Superior temporal gyrus (tissue), 1 donor: Measurements from ENCODE around the gene MAF.

Experiments used
- DNase-seq: peaks from one replicate; pipeline ENCODE4 v3.0.0-alpha.2; 2016; ENCODE audit errors: extremely low spot score

Gene MAF

DNA sequence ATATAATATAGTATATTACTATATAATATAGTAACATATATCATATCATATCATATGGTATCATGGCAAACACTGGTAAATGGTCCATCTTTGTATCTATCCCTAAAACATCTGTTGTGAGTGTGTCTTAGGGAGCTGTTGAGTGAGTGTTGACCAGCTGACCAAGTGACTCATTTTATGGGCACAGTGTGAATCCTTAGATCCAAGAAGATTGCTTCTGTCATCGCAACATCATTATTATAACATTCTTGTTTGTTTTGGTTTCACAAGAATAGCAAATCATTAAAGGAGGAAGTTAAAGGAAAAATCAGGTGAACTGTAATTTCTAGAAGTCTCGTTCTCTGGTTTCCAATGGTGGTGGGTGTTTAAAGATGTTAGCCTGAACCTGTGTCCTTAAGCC is 11.7 kb upstream of the MAF start:
- no peak for DNase-seq

DNA sequence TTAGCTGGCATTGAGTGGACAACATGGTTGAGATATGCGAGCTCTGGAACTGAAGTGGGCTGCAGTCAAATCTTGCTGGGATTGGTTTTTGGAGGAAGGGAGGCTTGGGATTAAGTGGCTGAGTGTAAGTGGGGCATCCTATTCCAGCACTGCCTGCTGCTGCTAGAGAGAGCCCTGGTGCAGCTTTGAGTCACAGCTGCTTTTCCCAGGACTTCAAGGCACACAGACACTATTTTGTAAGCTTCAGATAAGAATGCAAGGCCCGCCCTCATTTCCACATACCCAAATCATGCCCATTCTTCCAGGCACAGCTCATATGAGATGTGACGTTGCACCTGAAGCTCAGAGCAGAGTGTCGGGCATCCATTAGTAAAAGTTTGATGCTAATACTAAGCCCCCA is 10.2 kb upstream of the MAF start:
- no peak for DNase-seq

DNA sequence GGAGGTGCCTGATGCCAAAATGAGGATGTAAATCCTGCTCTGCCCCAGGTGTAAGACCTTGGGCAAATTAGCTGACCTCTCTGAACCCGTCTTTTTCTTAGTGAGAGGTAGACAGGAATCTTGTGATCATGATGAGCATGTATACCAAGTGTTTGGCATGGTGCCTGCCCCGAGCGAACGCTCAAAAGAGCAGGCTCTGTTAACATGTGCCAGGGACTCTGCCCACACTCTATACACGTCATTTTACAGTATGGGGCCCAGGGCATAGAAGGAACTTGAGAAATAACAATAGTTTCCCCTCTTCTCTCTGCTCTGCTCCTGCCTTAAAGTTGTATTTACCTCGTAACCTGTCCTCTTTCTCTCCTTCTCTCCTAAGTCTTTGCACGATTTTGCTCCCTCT is 9.3 kb upstream of the MAF start:
- no peak for DNase-seq

DNA sequence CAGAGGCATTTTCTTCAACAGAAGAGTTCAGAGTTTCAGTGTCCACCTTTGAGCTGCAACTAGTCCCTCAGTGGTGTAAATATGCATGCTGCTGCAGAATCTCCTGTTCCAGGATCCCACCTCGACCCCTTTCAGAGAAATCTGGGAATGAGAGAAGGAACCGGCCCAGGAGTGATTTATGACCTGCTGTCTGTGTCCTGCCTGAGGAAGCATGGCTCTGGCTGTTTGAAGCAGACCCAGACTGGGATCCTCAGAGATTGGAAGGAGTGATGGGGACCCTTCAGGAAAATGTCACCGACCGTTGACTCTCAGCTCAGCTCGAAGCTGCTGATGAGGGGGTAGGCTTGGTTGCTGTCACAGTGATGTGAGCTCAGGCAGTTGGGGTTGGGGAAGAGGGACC is 8.4 kb upstream of the MAF start:
- DNase-seq: no peak

DNA sequence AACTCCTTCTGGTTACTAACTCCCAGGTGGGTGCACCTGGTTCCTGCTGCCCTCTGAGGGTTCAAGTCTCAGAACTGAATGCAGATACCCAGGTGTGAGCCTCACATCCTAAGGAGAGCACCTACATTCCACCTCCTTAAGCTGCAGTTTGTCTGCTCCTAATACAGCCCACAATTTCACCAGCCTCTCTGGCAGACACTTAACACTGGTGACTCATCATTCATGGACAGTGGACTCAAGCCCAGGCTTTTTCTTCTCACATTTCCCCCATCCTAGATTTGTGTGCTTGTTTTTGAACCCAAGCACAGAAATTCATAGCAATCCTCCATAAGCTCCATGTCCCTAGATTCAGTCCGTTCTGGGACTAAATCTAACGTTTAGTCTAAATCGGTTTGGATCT is 7.0 kb upstream of the MAF start:
- DNase-seq: peak; percentile 60

DNA sequence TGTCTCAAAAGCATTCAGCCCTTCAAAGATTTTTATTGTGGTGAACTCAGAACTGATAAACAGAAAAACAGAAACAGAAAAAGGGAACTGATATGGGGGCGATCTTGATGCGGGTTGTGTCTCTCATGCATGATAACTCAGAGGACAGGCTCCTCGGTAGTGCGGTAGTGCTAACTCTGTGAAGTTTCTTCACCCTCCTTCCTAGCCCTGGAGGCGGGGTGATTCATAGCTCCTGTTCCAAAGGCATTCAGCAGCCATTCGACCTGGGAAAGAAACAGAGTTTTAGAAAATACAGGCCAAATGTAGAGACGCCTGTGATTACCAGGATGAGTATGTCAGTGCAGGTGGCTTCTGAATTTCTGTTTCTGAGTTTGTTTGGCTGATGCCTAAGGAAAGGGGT is 5.5 kb upstream of the MAF start:
- DNase-seq: peak; percentile 57

DNA sequence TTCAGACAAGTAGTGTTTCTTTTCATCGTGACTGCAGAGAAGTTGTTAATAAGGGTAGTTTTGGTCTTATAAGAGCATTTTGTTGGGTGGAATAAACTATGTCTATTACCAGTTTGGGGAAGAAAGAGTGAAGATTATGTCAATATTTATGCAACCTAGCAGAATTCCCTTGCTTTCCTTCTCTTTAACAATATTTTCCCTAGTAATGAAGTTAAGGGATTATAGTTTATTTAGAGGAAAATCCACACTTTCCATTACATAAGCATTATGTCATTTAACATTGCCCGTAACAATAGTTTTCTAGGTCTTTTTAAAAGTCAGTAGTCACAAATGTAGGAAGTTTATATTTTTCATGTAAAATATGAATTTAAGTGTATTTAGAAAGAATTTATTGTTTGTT is 2.5 kb upstream of the MAF start:
- peak; percentile 33 for DNase-seq

DNA sequence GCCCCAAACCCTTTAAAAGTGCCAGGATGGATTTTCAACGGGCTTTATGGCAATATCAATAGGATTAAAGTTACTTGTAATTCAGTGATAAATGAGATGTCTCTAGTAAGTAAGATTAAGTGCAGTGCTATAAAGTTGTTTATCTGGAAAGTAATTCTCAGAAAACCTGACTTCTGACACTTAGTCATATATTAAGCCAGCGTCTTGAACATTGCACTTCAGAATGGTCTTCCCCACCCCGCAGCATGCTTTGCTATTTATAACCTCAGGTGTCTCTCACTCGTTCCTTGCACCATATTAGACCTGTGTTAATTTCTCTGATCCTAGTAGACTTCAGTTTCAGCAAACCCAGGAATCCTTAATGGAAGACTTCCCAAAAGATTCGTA is 2.1 kb upstream of the MAF start:
- no peak for DNase-seq

DNA sequence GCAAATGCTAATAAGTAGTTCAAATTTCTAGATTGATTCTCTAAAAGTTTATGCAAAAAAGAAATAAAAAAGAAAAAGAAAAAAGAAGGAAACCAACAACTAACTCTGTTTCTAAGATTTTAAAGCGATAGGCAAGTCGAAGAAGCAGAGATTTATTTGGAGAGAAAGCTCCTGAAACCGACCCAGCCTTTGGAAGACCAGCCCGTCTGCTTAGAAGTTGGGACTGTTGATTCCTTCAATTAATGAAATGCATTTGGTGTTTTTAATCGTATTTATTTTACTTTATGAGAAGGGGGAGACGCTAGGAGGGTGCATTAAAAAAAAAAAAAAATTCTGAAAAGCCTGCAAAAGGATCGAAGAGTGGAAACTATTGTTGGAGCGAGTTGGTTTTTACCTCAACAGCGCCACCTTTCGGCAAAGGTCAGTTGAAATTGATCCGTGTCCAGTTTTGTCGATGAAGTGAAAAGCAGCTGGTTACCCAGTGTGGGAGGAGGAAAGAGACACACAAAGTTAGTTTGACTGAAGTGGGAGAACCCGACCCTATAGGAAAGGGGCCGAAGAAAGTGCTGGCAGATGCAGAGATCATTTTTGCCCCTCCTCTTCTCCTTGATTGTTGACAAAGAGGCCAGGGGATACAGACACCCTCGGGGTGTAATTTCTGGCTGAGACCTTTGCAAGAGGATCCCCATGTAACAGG is 1.5 kb upstream of the MAF start:
- DNase-seq: peak; percentile 96

DNA sequence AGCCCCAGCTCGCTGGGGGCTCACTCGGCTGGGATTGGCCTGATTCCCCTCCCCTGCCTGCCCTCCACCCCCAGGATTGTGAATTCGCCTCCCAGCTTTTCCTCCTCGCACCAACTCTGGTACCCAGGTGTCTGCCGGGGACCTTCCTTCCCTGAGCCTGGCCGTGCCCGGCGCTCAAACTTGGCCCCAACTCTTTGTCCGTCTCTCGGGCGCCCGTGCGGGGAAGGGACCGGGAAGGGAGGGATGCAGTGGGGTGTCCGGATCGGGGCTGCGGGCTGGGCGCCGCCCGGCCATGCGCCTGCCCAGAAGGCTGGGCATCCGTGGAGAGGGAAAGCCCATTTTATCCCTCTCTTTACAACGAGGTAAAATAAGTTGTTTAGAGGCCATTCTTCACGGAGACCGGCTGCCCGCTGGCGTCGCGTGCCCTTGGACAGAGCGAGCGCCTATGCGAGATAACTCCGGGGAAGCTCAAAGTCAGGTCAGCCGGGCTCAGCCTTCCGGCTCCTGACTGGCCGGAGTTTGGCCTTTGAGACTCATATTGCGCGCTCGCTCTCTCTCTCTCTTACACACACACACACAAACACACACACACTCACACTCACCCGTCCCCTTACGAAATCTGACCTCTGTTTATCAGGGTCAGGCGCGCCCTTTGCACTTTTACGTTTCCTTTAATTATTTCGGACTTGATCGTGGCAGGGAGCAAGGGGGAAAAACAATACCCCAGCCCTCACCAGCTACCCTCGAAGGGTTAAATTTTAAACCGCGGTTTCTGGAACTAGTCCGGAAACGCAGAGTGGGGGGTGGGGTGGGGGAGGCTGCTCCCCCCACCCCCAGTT is 774 bp upstream of the MAF start:
- peak; percentile 16 for DNase-seq

DNA sequence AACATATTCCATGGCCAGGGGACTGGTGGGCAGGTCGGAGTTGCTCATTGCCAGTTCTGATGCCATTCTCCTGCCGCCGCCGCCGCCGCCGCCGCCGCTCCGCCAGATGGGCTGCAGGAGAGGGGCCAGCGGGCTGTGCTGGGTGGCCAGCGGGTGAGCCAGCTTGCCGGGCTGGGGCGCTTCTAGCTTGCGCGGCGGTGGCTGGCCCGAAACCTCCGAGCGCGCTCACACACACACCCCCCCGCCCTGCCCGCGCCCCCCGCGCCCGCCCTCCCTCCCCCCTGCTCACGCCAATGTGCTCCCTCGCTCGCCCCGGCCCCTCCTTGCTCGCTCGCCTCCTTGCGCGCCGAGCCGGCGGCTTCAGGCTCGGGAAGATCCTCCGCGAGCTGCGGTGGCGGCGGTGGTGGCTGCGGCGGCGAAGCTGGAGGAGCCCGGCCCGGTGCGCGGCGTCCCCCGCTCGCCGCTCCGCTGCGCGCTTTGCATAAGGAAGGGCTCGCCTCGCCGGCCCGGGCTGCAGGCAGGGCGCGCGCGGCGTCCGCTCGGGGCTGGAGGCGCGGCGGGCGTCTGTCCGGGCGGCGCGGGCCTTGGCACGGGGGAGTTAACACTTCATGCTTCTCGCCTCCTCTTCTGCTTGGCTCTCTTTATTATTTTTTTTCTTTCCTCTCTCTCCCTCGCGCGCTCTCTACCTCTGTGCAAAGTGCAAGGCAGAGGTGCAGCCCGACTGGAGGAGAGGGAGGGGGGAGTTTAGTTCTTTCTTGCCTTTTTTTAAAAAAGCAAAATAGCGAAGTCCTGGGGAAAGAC is 500 bp downstream of the MAF start:
- peak; percentile 22 for DNase-seq

DNA sequence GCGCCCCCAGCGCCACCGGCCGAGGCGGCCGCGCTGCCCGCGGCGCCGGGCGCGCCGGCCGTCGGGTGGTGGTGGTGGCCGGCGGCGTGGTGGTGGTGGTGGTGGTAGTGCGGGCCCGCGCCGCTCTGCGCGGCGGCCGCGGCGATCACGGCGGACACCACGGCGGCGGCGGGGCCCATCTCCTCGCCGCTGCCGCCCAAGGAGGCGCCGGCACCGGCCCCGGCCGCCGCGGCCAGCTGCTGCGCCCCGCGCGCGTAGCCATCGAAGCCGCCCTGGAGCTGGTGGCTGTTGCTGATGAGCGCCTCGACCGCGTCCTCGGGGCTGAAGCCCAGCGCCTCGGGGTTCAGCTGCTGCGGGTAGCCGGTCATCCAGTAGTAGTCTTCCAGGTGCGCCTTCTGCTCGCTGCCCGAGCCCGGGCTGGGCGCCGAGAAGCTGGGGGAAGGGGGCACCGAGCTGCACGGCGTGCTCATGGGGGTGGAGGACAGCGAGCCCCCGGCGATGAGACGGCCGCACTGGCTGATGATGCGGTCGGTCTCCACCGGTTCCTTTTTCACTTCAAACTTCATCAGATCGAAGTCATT is 1.2 kb downstream of the MAF start:
- no peak for DNase-seq

DNA sequence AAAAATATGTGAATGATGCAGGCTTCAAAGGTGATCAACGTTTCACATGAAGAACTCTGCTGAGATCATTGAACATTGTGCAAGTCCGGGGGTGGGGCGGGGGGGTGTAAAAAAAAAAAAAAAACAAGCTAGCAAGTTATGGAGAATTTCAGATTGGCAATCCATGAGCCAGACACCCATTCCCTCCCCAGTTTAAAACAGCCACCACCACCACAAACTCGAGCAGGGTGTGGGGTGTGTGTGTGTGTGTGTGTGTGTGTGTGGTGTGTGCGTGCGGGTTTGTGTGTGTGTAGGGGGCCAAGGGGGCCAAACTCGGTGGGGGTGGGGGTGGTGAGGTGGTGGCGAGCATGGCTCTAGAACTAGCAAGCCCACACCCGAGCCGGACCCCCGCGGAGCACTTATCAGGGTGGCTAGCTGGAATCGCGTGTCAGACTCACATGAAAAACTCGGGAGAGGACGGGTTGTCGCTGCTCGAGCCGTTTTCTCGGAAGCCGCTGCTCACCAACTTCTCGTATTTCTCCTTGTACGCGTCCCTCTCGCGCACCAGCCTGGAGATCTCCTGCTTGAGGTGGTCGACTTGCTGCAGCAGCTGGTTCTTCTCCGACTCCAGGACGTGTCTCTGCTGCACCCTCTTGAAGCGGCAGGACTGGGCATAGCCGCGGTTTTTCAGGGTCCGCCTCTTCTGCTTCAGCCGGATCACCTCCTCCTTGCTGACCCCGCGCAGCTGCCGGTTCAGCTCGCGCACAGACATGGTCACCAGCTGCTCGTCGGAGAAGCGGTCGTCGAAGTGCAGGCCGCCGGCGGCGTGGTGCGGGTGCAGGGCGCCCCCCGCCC is 2.0 kb downstream of the MAF start:
- peak; percentile 32 for DNase-seq

DNA sequence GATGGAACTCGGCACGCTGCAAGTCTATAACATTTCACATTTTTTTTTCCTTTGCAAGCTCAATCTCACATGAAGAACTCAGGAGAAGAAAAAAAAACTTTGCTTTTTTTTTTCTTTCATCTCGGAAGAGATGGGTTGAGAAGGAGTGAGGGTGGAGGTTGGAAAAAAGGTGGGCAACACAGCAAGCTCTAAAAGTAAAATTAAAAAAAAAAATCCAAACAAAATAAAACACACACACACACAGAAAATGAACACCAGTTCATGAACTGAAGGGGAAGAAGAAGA is 2.5 kb downstream of the MAF start:
- no peak for DNase-seq

DNA sequence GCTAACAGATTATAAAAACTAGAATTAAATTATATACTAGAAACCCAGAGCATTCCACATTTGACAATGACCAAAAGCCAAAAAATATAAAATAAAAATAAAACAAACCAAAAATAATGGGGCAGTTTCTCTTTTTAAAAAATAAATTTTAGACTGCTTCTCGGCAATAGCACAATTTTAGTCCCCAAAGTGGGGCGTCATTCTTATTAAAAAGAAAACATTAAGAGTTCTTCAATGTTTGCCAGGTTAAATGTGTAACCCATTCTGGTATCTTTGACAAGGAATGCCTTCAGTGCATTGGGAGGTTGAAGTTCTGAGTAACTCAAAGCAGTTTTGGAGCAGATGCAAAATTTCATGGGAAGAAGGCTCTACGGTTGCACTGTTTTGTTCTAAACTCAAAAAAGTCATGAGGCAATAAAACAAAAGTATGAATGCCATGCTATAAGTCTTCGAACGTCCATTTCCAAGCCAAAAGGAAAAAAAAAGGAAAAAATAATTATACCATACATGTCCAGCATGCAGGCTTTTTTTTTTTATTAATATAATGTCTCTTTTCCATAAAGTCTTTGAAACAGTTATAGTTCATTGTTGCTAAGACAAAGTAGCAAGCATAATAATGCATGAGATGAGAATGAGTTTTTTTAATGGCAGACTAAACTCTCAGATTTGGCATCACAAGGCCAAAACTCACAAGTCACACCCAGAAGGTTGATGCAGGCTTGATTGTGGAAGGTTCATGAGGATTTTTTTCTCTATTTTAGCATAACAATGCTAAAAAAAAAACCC is 3.1 kb downstream of the MAF start:
- DNase-seq: peak; percentile 37

DNA sequence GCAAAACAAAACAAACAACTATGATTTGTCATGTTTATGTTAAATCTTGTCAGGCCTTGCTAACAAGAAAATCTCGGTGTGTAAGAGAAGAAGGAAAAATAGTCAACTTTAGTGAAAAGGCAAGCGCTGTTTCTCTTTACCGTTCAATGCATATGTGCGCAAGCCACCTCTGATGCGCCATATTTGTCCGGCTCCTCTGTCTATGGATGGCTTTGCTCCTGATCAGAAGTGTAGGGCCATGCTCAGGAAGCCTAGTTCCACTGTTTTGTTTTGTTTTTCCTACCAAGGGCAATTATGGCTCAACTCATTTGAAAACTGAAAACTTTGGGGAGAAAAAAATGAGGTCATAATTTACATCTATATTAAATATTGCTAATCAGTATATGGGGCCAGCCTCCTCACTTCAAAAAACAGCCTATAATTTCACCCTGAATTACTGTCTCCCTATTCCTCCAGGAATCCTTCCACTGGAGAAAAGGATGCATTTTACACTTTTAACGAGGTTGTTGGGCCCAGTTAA is 4.5 kb downstream of the MAF start:
- peak; percentile 38 for DNase-seq

DNA sequence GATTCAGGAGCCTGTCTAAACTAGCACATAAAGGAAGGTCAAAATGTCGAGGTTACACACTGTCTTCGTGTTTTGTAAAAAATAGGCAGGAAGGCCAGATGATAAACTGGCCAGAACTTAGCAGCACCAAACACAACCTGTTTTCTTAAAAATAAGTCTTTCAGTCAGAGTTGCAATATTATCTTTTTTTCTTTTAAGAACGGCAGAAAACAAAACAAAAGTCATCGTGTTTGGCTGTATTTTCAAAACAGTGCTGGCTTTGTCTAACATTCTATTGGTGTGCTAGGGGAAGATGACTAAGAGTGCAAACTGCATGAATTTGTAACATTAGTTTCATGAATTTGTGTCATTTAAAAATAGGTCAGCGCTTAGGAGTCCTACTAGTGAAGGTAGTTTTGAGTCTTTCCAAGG is 5.3 kb downstream of the MAF start:
- no peak for DNase-seq

DNA sequence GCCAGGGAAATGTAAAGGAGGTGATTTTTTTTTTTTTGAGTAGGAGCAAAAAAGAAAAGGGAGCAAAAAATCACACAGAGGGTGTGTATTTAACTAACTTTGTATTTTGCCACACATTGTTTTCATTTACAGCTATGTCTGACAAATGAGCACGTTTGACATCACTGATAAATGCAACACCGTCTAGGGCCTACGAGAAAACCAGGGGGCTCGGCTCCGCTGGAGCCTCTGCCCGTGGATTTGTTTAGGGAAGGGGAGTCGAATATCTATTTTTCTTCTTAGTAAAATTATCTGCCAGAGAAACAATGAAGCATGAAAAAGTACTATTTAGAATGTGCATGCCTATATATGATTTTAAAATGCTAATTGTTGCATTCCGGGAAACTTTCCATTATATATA is 6.8 kb downstream of the MAF start:
- peak; percentile 11 for DNase-seq

DNA sequence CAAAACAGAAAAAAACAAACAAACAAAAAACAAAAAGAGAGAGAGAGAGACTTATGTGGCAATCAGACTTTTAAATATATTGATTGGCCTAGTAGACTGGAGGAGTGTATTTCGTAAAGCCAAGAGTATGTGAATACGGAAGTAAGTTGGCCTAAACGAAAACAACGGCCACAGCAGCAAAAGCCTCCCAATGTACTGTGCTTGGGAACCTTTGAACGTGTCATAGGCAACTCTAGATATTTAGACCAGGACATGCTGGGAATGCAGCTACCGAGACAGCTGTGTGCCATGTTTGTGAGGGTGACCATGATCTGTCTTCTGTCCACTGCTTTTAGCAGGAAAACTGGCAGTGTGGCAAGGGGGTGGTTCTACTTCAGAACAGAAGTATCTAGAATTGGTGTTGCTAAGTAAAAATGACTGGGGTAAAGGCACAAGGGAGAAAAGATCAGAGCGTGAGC is 7.4 kb downstream of the MAF start:
- peak; percentile 44 for DNase-seq

DNA sequence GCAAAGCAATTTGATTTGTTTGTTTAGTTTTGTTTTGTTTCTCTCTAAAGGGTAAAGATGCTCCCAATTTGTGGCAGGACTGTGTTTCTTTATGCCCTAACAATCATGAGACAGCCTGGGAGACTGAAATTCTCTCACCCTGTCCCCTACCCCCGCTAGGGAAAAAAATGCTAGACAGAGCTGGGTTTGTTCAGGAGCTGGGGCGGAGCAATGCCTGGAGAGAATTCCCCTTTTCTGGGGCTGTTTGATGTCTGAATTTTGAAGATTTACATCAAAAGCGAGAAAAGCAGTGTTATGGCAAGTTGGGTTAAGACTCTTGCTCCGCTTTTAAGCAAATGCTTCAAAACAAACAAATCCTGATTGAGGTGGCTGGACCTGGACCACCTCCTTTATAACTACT is 8.4 kb downstream of the MAF start:
- DNase-seq: no peak
